ENCODE measurements around the gene SF3B3.
"Not testable (repeated sequence)": the region's sequence is repeated elsewhere in the genome, so short reads cannot be mapped to it uniquely, and the experiment has no call there.

The SF3B3 gene

GRCh38 chr16:70512456-70512855 lies 11.2 kb upstream of the SF3B3 start:
- no peak for DNase-seq

GRCh38 chr16:70520612-70521297 lies 2.9 kb upstream of the SF3B3 start:
- DNase-seq = no peak

- no peak for DNase-seq
Observed at GRCh38 chr16:70522216-70523075, 1.2 kb upstream of the SF3B3 start.

DNA sequence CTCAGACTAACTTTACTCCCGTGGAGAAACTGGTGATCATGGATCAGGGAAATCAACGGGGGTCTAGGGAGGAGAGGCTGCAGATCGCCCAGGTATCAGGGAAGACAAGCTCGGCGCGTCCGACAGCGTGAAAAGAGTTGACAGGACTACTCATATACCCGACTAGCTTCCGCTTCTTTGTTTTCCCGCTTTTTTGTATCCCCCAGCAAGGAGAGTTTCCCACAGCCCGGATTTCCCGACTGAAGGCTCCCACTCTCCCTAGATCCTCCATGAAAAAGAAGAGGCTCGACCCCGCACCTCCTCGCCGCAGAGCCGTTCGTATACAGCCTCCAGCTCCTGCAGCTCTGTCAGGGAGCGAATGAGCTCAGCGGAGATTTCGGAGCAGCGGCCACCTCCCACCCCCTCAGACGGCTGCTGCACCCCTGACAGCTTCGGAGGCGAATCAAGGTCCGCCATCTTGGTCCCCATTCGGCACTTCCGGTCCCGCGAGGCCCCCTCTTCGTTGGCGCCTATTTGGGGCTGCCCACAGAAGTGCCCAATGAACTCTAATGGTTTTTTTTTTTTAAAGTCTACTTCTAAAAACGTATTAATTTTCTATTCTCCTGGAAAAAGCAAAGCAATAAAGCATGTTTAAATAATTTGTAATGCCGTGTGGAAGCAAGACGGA lies 407 bp upstream of the SF3B3 start, which contains the start of gene COG4:
COG4 (minus strand) TSS at position 479 of the 667 bp plus-strand sequence; CDS start at position 468, 11 bp downstream.
- DNase-seq = peak; percentile 89

DNA sequence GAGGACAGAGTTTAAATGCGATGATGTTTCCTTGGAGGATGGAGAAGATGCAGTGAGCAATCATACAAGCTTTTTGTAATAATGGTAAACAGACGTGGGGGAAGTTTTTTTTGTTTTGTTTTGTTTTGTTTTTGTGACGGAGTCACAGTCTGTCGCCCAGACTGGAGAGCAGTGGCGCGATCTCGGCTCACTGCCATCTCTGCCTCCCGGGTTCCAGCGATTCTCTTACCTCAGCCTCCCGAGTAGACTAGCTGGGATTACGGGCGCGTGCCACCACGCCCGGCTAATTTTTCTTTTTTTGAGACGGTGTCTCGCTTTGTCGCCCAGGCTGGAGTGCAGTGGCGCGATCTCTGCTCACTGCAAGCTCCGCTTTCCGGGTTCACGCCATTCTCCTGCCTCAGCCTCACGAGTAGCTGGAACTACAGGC lies 796 bp downstream of the SF3B3 start:
- peak; percentile 20 for DNase-seq

DNA sequence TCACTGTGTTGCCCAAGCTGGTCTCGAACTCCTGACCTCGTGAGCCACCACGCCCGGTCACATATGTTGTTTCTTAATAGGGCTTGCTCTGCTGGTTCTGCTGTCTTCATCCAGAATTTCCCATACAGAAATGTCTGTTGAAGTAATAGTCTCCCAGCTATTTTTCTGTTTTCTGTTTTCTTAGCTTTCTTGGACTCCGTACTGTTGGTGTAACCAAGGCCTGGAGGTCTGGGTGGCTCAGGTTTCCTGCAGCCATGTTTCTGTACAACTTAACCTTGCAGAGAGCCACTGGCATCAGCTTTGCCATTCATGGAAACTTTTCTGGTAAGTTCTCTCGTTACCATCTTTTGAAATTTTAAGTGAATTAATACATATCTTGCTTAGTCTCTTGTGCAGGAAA lies 2.8 kb downstream of the SF3B3 start:
- DNase-seq = no peak

- no peak for DNase-seq
Observed at GRCh38 chr16:70527315-70527996, 3.8 kb downstream of the SF3B3 start.

DNA sequence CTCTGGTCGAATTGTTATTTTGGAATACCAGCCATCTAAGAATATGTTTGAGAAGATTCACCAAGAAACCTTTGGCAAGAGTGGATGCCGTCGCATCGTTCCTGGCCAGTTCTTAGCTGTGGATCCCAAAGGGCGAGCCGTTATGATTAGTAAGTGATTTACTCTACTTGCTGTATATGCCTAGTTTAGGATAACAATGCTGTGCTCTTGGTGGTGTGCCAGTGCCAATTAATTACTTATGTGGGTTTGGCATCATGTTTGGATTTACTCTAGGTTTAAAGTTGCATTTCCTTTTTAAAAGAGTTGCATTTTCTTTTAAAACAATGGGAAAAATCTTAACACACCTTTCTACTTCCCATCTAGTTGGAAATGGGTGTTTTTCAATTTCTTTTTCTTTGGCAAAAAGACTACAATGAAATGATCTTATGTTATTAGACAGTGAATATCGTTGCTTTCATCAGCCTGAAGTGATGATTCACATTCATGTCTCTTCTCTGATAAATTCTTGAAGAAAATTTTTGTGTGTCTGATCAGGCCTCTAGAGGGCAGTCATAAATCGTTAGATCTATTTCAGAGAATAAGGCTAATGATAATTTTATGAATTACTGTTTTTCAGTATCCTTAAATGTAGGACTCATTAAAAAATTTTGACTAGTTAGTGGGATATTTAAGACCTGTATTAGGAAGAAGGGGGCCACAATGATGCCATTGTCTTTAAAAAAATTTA lies 5.6 kb downstream of the SF3B3 start:
- DNase-seq = no peak

DNA sequence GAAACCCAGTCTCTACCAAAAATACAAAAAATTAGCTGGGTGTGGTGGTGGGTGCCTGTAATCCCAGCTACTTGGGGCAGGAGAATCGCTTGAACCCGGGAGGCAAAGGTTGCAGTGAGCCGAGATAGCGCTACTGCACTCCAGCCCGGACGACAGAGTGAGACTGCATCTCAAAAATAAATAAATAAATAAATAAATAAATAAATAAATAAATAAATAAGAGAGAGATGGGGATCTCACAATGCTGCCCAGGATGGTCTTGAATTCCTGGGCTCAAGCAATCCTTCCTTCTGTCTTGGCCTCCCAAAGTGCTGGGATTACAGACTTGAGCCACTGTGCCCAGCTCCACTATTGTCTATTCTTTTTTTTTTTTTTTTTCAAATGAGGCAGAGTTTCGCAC lies 6.3 kb downstream of the SF3B3 start:
- DNase-seq = not testable (repeated sequence)

DNA sequence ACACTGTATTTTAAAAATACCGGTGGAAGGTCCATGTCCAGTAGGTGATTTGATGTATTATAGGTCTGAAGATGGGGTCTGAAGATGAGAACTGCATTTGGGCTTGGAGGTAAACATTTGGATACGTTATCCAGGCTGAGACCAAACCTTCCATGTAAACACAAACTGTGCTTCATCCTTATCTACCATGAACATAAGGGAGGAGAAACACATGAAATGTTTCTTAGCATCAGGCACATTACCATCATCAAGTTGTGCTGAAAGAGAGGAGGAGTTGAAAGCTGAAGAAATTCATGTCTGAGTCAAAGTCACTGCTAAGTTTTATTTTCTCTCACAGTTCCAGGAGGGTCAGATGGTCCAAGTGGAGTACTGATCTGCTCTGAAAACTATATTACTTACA lies 11.4 kb downstream of the SF3B3 start:
- no peak for DNase-seq

DNA sequence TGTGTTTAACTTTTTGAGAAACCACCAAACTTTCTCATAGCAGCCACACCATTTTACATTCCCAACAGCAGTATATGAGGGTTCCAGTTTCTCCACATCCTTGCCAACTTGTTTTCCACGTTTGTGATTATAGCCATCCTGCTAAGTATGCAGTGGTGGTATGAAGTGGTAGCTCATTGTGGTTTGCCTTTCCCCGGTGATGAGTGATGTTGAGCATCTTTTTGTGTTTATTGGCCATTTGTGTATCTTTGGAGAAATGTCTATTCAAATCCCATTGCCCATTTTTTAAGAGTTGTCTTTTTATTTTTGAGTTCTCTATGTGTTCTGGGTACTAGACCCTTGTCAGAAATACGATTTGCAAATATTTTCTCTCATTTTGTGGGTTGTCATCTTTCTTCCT lies 17.4 kb downstream of the SF3B3 start:
- no peak for DNase-seq

GRCh38 chr16:70544548-70544947 lies 20.9 kb downstream of the SF3B3 start:
- DNase-seq = no peak

GRCh38 chr16:70548936-70549335 lies 25.3 kb downstream of the SF3B3 start:
- DNase-seq = no peak

- DNase-seq = no peak
Observed at GRCh38 chr16:70550082-70550481, 26.5 kb downstream of the SF3B3 start.

DNA sequence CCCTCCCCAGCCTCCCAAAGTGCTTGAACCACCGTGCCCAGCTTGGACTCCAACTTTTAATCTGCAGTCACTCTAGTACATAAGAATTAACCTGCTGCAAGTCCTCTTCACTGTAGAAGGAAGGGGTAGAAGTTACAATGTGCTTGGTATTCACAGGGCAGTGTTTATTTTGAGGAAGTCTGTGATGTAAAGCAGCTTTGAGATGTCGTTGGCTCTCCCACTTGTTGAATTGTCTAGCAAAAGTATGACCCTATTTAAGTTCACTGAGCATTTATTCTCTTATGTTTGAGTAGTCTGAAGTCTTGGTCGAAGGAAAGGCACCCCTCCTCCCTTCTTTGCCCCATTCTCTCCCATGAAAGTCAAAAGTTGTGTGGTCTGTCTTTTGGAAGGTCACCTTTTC lies 28.2 kb downstream of the SF3B3 start:
- DNase-seq = no peak

- DNase-seq = no peak
Observed at GRCh38 chr16:70552675-70553074, 29.1 kb downstream of the SF3B3 start.

GRCh38 chr16:70553645-70554044 lies 30.0 kb downstream of the SF3B3 start:
- no peak for DNase-seq

DNA sequence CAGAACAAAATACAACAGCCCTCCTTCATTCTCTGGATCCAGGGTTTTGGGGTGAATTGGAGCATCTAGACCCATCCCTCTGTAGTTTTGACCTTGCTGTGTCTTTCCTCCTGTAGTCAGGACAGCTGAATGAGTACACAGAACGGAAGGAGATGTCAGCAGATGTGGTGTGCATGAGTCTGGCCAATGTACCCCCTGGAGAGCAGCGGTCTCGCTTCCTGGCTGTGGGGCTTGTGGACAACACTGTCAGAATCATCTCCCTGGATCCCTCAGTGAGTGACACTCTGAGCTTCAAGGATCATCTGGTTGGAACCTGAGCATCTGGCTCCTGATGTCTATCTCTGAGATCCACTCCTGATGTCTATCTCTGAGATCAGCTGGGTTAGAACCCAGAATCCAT lies 32.4 kb downstream of the SF3B3 start:
- no peak for DNase-seq

DNA sequence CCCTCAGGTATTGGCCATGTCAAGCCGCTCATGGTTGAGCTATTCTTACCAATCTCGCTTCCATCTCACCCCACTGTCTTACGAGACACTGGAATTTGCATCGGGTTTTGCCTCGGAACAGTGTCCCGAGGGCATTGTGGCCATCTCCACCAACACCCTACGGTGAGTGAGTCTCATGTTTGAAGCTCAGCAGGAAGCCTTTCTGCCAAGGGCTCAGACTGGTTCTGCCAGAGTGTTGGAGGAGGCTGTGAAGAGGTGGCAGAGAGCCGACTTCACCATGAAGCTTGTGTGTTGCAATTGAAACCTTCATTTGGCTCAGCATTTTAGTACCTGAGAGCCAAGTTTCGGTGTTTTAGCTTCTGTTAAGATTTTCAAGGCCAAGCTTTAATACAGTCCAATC lies 38.0 kb downstream of the SF3B3 start:
- DNase-seq = no peak

GRCh38 chr16:70563636-70564035 lies 40.0 kb downstream of the SF3B3 start:
- no peak for DNase-seq

DNA sequence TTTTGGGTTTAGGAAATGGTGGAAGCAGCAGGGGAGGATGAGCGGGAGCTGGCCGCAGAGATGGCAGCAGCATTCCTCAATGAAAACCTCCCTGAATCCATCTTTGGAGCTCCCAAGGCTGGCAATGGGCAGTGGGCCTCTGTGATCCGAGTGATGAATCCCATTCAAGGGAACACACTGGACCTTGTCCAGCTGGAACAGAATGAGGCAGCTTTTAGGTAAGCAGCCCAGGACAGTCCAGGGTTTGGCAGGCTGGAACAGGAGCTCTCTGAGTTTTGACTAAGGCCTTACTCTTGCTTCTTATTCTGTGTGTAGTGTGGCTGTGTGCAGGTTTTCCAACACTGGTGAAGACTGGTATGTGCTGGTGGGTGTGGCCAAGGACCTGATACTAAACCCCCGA lies 41.4 kb downstream of the SF3B3 start:
- DNase-seq = no peak

- DNase-seq = no peak
Observed at GRCh38 chr16:70568601-70569237, 45.1 kb downstream of the SF3B3 start.
